SK-N-SH (cell line): ENCODE data around the gene SLC7A14. TPM values are rescaled to one million over a fixed set of nuclear protein-coding genes. Genes with fewer than 3 reads are reported as not detected.

Experiments
- CTCF ChIA-PET: fragments of 300-600, 350-600 bp; formaldehyde crosslinking; extraction: SDS; loops from one replicate; lab custom pipeline; 2021; lab: Yijun Ruan, JAX
- POLR2A ChIA-PET: fragments of 350-600 bp; sonication (Branson Sonifier 250); formaldehyde crosslinking; extraction: SDS; loops from one replicate; lab custom pipeline; 2020; ENCODE audit warnings: antibody characterized with exemption, inconsistent platforms; lab: Yijun Ruan, JAX
- DNase-seq: peaks from one replicate; pipeline ENCODE4 v3.0.0; 2012
- H2AFZ ChIP-seq: fragments of 200-600 bp; sonication (generic); 2 replicates; pipeline ENCODE4 v1.8.1; 2016; ENCODE audit warnings: antibody characterized with exemption, mild to moderate bottlenecking, low read depth
- H3F3A ChIP-seq: fragments of 200-600 bp; sonication (generic); replicated peaks from 2 replicates; pipeline ENCODE3; 2016; ENCODE audit warnings: antibody characterized with exemption, mild to moderate bottlenecking; ENCODE audit not compliant: insufficient read depth
- H3K27ac ChIP-seq, 2 experiments: fragments of 200-500 bp in 1 of 2; fragments of 200-600 bp in 1 of 2; sonication (Bioruptor generic) in 1 of 2; sonication (generic), shearing (Covaris generic) in 1 of 2; 2 replicates each; pipeline versions ENCODE4 v1.5.1 to v1.6.1; 2014 to 2016; ENCODE audit warnings: low read depth in 2 of 2, inconsistent platforms in 1 of 2, low read length in 1 of 2, mild to moderate bottlenecking in 1 of 2, mixed read lengths in 1 of 2
- H3K27me3 ChIP-seq: fragments of 200-600 bp; sonication (generic), shearing (Covaris generic); 2 replicates; pipeline ENCODE4 v1.6.1; 2016; ENCODE audit warnings: mixed run types; ENCODE audit not compliant: insufficient read depth
- H3K36me3 ChIP-seq, 2 experiments: fragments of 200-500 bp in 1 of 2; fragments of 200-600 bp in 1 of 2; sonication (Bioruptor generic) in 1 of 2; sonication (generic) in 1 of 2; replicated peaks in 1 of 2; 2 replicates each; pipeline versions ENCODE3 to v1.5.1; 2014 to 2016; ENCODE audit warnings: low read length in 1 of 2, mild to moderate bottlenecking in 1 of 2; ENCODE audit not compliant: insufficient read depth in 2 of 2, control insufficient read depth in 1 of 2
- H3K4me1 ChIP-seq, 2 experiments: fragments of 200-500 bp in 1 of 2; fragments of 200-600 bp in 1 of 2; sonication (Bioruptor generic) in 1 of 2; sonication (generic), shearing (Covaris generic) in 1 of 2; 2 replicates each; pipeline versions ENCODE4 v1.5.1 to v1.6.1; 2014 to 2016; ENCODE audit warnings: low read depth in 1 of 2, low read length in 1 of 2, mixed run types in 1 of 2; ENCODE audit not compliant: insufficient read depth in 2 of 2, control insufficient read depth in 1 of 2
- H3K4me2 ChIP-seq: fragments of 200-600 bp; sonication (generic), shearing (Covaris generic); 2 replicates; pipeline ENCODE4 v1.6.1; 2017; ENCODE audit warnings: mixed run types
- H3K4me3 ChIP-seq, 2 experiments: fragments of 200-500 bp in 1 of 2; fragments of 200-600 bp in 1 of 2; sonication (Bioruptor generic) in 1 of 2; sonication (generic), shearing (Covaris generic) in 1 of 2; 2 replicates each; pipeline versions ENCODE4 v1.5.1 to v1.8.1; 2014 to 2016; ENCODE audit warnings: low read depth in 2 of 2, inconsistent platforms in 1 of 2, low read length in 1 of 2, mild to moderate bottlenecking in 1 of 2, mixed read lengths in 1 of 2, moderate library complexity in 1 of 2
- H3K79me2 ChIP-seq: fragments of 200-600 bp; sonication (generic); 2 replicates; pipeline ENCODE4 v1.8.1; 2017; ENCODE audit warnings: mild to moderate bottlenecking; ENCODE audit not compliant: insufficient read depth
- H3K9ac ChIP-seq: fragments of 200-600 bp; sonication (generic); 2 replicates; pipeline ENCODE4 v1.6.1; 2017; ENCODE audit warnings: mixed run types
- H3K9me2 ChIP-seq: fragments of 200-600 bp; sonication (generic); 2 replicates; pipeline ENCODE4 v1.6.1; 2017; ENCODE audit warnings: mixed run types
- H3K9me3 ChIP-seq: fragments of 200-600 bp; sonication (generic); 2 replicates; pipeline ENCODE4 v1.6.1; 2017; ENCODE audit warnings: mixed run types, mild to moderate bottlenecking, moderate library complexity
- H4K20me1 ChIP-seq: fragments of 200-600 bp; sonication (generic); 2 replicates; pipeline ENCODE4 v1.6.1; 2017; ENCODE audit warnings: mild to moderate bottlenecking, mixed run types; ENCODE audit not compliant: insufficient read depth
- CHD2 ChIP-seq: fragments of 150-350 bp; IDR thresholded peaks from 2 replicates; pipeline ENCODE4 v1.6.1; 2018; ENCODE audit warnings: low read length; ENCODE audit not compliant: partially characterized antibody
- ELF1 ChIP-seq: IDR thresholded peaks from 2 replicates; pipeline ENCODE4 v1.4.0; 2012
- EZH2phosphoT487 ChIP-seq: fragments of 200-600 bp; sonication (generic); IDR thresholded peaks from 2 replicates; pipeline ENCODE4 v1.6.1; 2017; ENCODE audit warnings: low read depth, mixed run types, mild to moderate bottlenecking, antibody characterized with exemption, moderate library complexity, borderline replicate concordance
- FOXM1 ChIP-seq: IDR thresholded peaks from 2 replicates; pipeline ENCODE4 v1.4.0; 2012; ENCODE audit warnings: low read depth, mild to moderate bottlenecking
- GABPA ChIP-seq: IDR thresholded peaks from 2 replicates; pipeline ENCODE4 v1.4.0; 2012; ENCODE audit warnings: low read depth, mild to moderate bottlenecking
- IRF3 ChIP-seq: fragments of 150-350 bp; IDR thresholded peaks from 2 replicates; pipeline ENCODE4 v1.6.1; 2016; ENCODE audit warnings: mild to moderate bottlenecking, low read depth, low read length
- MAX ChIP-seq: IDR thresholded peaks from 2 replicates; pipeline ENCODE4 v1.4.0; 2012; ENCODE audit warnings: low read depth
- MEF2A ChIP-seq: IDR thresholded peaks from 2 replicates; pipeline ENCODE4 v1.4.0; 2012; ENCODE audit warnings: low read depth, borderline replicate concordance
- MXI1 ChIP-seq: IDR thresholded peaks from 2 replicates; pipeline ENCODE4 v1.6.1; 2012; ENCODE audit warnings: mild to moderate bottlenecking, low read depth, low read length, improper control_type of control experiment
- NFIC ChIP-seq: IDR thresholded peaks from 2 replicates; pipeline ENCODE4 v1.4.0; 2012; ENCODE audit warnings: borderline replicate concordance
- NRF1 ChIP-seq: IDR thresholded peaks from 2 replicates; pipeline ENCODE4 v1.6.1; 2012; ENCODE audit warnings: low read depth, mild to moderate bottlenecking, low read length
- POLR2AphosphoS5 ChIP-seq: IDR thresholded peaks from 2 replicates; pipeline ENCODE4 v1.6.1; 2012; ENCODE audit warnings: low read depth, low read length
- RFX5 ChIP-seq: IDR thresholded peaks from 2 replicates; pipeline ENCODE4 v1.6.1; 2012; ENCODE audit warnings: mild to moderate bottlenecking, improper control_type of control experiment, low read length
- RXRA ChIP-seq: IDR thresholded peaks from 2 replicates; pipeline ENCODE4 v1.4.0; 2012; ENCODE audit warnings: low read depth, mild to moderate bottlenecking, borderline replicate concordance
- SIN3A ChIP-seq: IDR thresholded peaks from 2 replicates; pipeline ENCODE4 v1.6.1; 2012; ENCODE audit warnings: low read depth, mild to moderate bottlenecking, low read length, moderate library complexity, borderline replicate concordance
- SMC3 ChIP-seq: IDR thresholded peaks from 2 replicates; pipeline ENCODE4 v1.6.1; 2012; ENCODE audit warnings: low read depth, low read length, improper control_type of control experiment
- TEAD4 ChIP-seq: IDR thresholded peaks from 2 replicates; pipeline ENCODE4 v1.4.0; 2012; ENCODE audit warnings: mild to moderate bottlenecking, borderline replicate concordance; ENCODE audit not compliant: insufficient read depth
- USF2 ChIP-seq: fragments of 150-350 bp; IDR thresholded peaks from 2 replicates; pipeline ENCODE4 v1.6.1; 2017; ENCODE audit warnings: antibody characterized with exemption, low read length, low read depth, borderline replicate concordance
- YY1 ChIP-seq: IDR thresholded peaks from 2 replicates; pipeline ENCODE4 v1.4.0; 2012; ENCODE audit warnings: low read depth, mild to moderate bottlenecking
- ZBTB33 ChIP-seq: IDR thresholded peaks from 2 replicates; pipeline ENCODE4 v1.4.0; 2012; ENCODE audit warnings: low read depth, borderline replicate concordance
- WGBS: methylation state at CpG from one replicate; pipeline ENCODE4 v1.1.6; 2017; ENCODE audit warnings: low lambda C conversion rate; 5-methylcytosine and 5-hydroxymethylcytosine counted together
- polyA plus RNA-seq, 3 experiments: library from polyadenylated mRNA; depleted of rRNA; stranded (reverse); fragments of >200 nt; gene quantifications; 2 replicates each; pipeline ENCODE4 v1.2.3, GENCODE V29; 2012

SLC7A14 gene
- polyA plus RNA-seq, 1 of the 3 experiments (the other 2 are of a cell fraction), result 2.5 TPM

GRCh38 chr3:170608475-170608874, 22.6 kb upstream of the SLC7A14 start:
- no peak overlapping the region for H3K9ac ChIP-seq
- H3K79me2 ChIP-seq, result no peaks in the 10 kb centered on the region
- no peaks in the 10 kb centered on the region for H3K9me3 ChIP-seq
- H3K9me2 ChIP-seq, result no peaks in the 10 kb centered on the region
- 67% methylated on average over 1 of the region's 1 CpG for WGBS
- no peak overlapping the region for H3K4me3 ChIP-seq
- no peak for DNase-seq
- H3F3A ChIP-seq, result no peaks in the 10 kb centered on the region
- TF ChIP-seq RFX5, result no peak
- TF ChIP-seq ELF1, result no peak
- TF ChIP-seq YY1, result no peak
- TF ChIP-seq IRF3, result no peak
- TF ChIP-seq EZH2phosphoT487, result no peak
- TF ChIP-seq POLR2AphosphoS5, result no peak
- no peak for TF ChIP-seq MXI1
- no peak for TF ChIP-seq ZBTB33
- no peak for TF ChIP-seq MEF2A
- no peak overlapping the region for H2AFZ ChIP-seq
- no peak overlapping the region for H3K4me2 ChIP-seq
- no peak overlapping the region for H3K27ac ChIP-seq
- CTCF ChIA-PET, result interaction anchor here (2.8 kb wide), 1 partner anchor 202 kb away, joined by 8 read pairs; no protein-coding TSS in a partner anchor
- H4K20me1 ChIP-seq, result no peaks in the 10 kb centered on the region
- H3K36me3 ChIP-seq, result no peaks in the 10 kb centered on the region
- no peaks in the 10 kb centered on the region for H3K4me1 ChIP-seq
- POLR2A ChIA-PET, result no interaction called here
- H3K27me3 ChIP-seq, result no peaks in the 10 kb centered on the region

- CTCF ChIA-PET, result interaction anchor here (1.0 kb wide), 1 partner anchor 204 kb away, joined by 4 read pairs; no protein-coding TSS in a partner anchor
- Histone ChIP-seq H3K27ac (no peak overlapping the region), H3K4me2 (no peak overlapping the region), H3K79me2 (no peaks in the 10 kb centered on the region), H3F3A (peaks cover 10% of the 10 kb centered on the region), H2AFZ (no peak overlapping the region), H3K4me1 (no peaks in the 10 kb centered on the region), H3K9me3 (no peaks in the 10 kb centered on the region), H3K36me3 (no peaks in the 10 kb centered on the region), H4K20me1 (no peaks in the 10 kb centered on the region), H3K9me2 (no peaks in the 10 kb centered on the region), H3K27me3 (no peaks in the 10 kb centered on the region), H3K4me3 (no peak overlapping the region), H3K9ac (no peak overlapping the region)
- 70% methylated on average over 3 of the region's 3 CpGs for WGBS
- no peak for DNase-seq
- POLR2A ChIA-PET, result no interaction called here
- TF ChIP-seq MAX (no peak), RXRA (no peak), IRF3 (no peak), NFIC (no peak), RFX5 (no peak), ZBTB33 (no peak), TEAD4 (no peak), YY1 (no peak), SIN3A (no peak), MEF2A (no peak), CHD2 (no peak), NRF1 (no peak), POLR2AphosphoS5 (no peak), FOXM1 (no peak), GABPA (no peak), USF2 (no peak), SMC3 (no peak), ELF1 (no peak)
Measured at GRCh38 chr3:170606675-170607074, 20.8 kb upstream of the SLC7A14 start.
